A204.1 (cell line): ENCODE data around the gene KRT35.
"Not testable (repeated sequence)": the region's sequence is repeated elsewhere in the genome, so short reads cannot be mapped to it uniquely, and the experiment has no call there.

Experiments
- FAIRE-seq: peaks from 2 replicates; lab custom pipeline; 2012; peaks lifted over from hg19 to GRCh38; lab: Jason Lieb, UNC

Gene KRT35

GRCh38 chr17:41452281-41452680 lies 28.7 kb downstream of the KRT35 start:
- FAIRE-seq = no peak

DNA sequence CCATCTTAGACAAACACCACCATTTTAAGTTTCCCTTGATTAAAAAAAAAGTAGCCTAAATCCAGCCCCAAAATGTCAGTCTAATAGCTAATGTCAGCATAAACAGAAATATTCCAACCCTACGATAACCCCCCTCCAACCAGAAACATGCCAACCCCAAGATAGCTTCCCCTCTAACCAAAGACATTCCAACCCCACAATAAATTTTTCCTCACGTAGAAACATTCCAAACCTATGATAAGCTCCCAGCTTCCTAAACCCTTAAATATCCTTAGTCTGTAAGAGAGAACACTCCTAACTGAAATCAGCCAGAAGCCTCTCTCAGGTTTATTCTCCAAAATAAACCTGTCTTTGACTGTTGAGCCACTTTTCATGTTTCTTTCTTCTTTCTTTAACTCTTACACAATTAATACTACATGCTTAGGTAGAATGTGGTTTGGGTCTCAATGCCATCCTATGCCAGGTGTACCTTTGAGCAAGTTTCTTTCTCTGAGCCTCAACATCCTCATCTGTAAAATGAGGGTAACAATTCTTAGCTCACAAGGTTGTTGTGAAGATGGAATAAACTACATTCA lies 29.7 kb downstream of the KRT35 start:
- FAIRE-seq = no peak

DNA sequence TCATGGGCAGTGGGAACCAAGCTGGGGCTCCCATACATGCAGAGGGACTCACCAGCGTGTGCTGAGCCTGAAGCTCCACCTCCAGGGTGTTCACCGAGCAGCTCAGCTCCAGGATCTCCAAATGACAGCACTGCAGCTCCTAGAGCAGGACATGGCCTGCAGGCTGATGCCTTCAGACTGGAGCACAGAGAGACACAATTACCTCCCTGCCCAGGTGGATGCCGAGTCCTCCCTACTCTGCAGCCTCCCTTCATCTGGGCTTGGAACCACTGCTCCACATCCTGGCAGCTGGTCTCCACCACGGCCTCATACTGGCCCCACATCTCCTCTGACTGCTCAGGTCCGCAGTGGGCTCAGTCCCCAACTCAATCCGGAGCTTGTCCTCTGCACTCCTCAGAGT lies 31.9 kb downstream of the KRT35 start:
- FAIRE-seq = no peak

GRCh38 chr17:41448506-41448905 lies 32.4 kb downstream of the KRT35 start:
- no peak for FAIRE-seq

DNA sequence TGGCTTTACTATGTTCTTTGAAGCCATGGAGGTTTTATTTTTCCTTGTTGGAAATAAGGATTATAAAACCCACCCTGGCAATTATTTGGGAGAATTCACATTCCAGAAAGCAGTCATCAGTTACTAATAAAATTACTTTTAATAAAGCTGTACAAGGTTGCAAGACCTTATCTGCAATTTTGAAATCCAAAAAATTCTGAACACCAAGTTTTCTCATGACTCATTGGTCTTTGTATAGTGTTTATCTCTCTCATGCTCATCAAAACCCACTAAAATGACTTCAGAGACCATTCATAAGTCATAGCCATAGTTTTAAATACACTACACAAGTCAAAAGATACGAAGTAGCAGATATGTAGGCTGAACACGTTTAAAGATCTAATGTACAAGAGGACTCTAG lies 34.1 kb downstream of the KRT35 start:
- no peak for FAIRE-seq

GRCh38 chr17:41444640-41445039 lies 36.3 kb downstream of the KRT35 start:
- no peak for FAIRE-seq

- no peak for FAIRE-seq
Observed at GRCh38 chr17:41444186-41444585, 36.8 kb downstream of the KRT35 start.

DNA sequence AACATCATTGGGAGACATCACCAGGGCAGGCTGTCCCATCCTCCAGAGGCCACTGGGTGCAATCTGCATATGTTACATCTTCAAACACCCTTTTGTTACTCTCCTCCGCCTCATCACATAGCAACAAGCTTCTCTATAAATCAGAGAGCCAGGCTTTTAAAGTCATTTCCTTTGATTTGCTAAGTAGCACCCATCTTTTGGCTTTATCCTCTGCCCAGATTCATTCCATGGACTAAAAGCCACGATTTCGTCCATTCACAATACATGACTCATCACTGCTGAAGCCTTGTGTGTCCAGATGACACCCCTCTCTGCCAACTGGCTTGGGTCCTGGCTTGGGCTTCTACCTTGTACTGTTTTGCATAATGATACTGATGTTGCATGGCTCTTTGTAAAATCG lies 38.2 kb downstream of the KRT35 start:
- no peak for FAIRE-seq

DNA sequence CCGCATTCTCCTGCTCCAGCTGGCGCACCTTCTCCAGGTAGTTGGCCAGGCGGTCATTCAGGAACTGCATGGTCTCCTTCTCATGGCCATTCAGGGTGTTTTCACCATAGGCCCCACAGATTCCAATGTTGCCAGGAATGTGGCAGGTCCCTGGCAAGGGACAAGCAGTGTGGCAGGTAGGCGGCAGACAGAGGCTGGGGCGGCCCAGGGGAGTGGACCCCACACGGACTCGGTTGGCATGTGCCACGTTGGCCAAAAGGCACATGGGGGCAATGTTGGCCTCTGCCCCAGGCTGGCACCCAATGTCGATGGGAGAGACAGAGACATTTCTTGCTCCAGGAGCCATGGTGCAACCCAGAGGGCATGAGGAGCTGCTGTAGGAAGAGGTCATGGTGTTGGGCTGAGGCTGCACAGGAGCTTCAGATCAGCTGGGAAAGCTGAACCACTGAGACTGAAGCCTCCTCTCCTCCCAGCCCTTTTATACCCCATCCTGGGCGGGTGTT lies 40.4 kb downstream of the KRT35 start, which contains the start of gene KRT38:
TSS of gene KRT38 (minus strand) at position 453 of the 503 bp plus-strand sequence. CDS start at position 391, 62 bp downstream.
- no peak for FAIRE-seq

GRCh38 chr17:41439375-41439774 lies 41.6 kb downstream of the KRT35 start:
- no peak for FAIRE-seq

DNA sequence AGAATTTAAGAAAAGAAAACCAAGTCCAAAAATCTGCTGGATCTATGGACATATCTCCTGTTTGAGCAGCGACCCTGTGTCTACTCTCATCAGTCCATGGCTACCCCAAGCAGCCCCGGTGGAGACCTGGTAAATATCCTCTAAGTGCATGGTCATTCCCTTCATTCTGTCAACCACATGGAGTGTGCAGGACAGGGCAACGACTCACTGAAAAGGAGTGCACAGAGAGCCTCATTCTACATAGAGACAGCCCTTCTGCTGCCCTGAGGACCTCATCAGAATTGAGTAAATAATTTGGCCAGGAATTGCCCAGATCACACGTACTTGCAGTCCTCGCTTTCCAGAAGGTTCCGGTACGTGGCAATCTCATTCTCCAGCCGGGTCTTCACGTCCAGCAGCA lies 43.2 kb downstream of the KRT35 start:
- no peak for FAIRE-seq

GRCh38 chr17:41437254-41437653 lies 43.7 kb downstream of the KRT35 start:
- FAIRE-seq = no peak

GRCh38 chr17:41434415-41434814 lies 46.5 kb downstream of the KRT35 start:
- FAIRE-seq = no peak

DNA sequence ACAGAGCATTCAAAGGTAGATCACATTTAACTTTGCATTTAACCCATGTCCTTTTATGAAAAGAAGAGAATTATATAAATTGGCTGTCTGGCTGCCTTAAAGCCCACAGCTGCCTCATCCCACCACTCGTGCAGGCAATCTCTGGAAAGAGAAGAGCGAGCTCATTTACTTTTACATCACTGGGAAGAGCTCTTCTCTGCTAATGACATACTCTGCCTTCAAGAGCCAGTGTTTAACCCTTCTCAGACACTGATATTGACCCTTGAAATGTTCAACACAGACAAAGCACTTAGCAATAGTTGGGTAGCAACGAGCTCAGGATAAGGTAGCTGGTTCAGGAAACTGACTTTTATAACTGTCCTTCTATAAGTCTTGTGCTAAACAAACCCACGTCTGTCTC lies 46.9 kb downstream of the KRT35 start:
- no peak for FAIRE-seq

GRCh38 chr17:41433586-41433985 lies 47.4 kb downstream of the KRT35 start:
- no peak for FAIRE-seq

- FAIRE-seq = not testable (repeated sequence)
Observed at GRCh38 chr17:41430376-41430775, 50.6 kb downstream of the KRT35 start.

- no peak for FAIRE-seq
Observed at GRCh38 chr17:41429667-41430066, 51.3 kb downstream of the KRT35 start.

- FAIRE-seq = no peak
Observed at GRCh38 chr17:41428591-41429291, 52.2 kb downstream of the KRT35 start.
